Hindlimb muscle (tissue), 1 donor: ENCODE results near the gene STUM. TPM values are rescaled to one million over a fixed set of nuclear protein-coding genes. Genes with fewer than 3 reads are reported as not detected.

Experiments used
- DNase-seq: peaks from one replicate; pipeline ENCODE4 v3.0.0-alpha.2; 2013
- polyA plus RNA-seq: library from polyadenylated mRNA; unstranded; fragments of 120-200 nt; gene quantifications from one replicate; pipeline ENCODE4 v1.2.1, GENCODE V29; 2013; ENCODE audit not compliant: insufficient read length

The STUM gene
- polyA plus RNA-seq, 1 donor: 20.5 TPM

DNA sequence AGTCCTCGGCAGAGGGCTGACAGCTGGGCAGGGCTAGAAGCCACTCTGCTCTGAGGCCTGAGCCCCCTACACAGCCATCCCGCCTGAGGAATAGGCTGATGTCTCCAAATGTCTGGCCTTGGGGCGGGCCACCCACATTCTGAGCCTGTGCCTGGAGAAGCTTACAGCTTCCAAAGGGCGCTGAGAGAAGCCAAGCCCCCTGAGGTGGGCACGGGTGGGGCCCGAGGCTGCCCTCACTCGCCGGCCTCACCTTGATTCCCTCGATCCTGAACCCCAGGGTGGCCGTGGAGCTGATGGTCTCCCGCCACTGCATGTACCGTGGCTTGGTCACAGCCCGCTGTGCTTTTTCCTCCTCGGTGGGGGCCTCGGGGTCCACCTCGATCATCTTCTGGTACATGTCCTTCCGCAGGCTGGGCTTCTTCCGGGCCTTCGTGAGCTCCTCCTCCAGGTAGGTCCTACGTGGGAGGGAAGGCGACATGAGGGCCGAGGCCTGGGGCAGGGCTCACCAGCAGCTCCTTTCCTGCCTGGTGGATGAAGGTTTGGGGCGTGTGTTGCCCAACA lies 93.2 kb downstream of the STUM start:
- no peak for DNase-seq

DNA sequence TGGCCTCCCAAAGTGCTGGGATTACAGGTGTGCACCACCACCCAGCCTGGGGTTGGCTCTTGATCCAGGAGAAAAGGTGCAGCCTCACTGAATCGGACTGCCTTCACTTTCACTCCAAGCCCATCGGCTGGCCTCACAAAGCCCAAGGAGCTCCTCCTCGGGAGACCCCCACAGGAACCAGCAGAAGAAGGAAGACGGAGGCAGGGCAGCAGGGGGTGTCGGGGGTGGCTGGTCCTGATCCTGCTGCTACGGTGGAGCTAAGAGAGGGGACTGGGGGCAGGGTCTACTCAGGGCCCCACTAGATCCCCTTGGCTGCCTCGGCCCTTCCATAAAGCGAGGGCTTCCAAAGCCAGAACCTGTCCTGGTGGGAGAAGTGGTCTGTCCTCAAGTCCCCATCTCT lies 93.9 kb downstream of the STUM start:
- DNase-seq: no peak

DNA sequence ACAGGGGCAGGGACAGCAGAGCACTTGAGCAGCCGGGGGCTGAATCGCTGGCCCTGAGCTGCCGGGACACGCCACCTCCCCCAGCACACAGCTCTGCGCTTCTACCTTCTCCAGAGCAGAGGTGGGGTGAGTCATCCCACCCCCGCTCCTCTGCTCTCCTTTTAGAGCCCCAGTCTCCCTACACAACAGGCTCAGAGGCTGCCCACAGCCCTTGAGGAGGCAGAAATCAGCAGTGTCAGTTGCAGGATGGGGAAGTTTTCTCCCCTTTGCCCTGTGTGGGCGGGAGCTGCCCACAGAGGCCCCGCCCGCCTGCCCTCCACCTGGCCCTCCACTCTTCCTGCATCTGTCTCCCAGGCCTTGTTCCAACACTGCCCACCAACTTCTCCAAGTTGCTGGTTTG lies 94.6 kb downstream of the STUM start:
- no peak for DNase-seq

DNA sequence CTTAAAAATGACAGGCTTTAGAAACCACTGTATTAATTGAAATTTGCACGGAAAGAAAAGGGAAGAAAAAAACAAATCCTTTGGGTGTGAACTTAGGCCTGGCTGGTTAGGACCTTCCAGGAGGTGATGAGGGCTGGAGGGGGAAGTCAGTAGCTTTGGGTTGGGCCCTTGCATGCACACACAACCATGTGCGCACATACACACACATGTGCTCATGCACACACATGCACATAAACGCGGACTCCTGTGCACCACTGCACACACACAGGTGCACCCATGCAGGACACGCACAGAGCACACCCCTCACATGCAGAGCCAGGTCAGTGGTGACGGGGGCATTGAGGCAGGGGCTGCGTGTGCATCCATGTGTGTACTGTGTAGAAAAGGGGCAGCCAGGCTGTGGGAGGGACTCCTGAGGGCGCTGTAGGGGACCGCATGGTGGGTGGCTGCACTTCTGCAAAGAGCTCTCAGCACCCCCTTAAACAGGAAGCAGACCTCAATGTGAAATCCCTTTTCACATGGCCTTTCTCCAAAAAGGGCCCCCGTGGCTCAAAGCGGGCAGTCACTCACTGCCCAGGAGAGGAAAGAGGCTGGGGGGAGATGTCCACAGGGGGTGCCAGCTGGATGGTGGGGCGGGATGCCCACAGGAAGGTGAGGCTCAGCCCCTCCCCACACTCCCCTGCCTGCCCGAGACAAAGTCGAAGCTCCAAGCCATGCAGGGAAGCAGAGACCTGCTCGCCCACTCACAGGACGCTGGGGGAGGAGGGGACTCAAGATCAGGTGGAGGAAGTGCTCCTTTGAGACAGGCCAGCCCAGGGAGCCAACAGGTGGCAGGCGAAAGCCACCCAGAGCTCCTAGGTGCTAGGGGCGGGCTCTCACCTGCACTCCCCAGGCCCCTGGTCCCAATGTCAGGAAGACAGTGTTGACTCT lies 95.3 kb downstream of the STUM start:
- no peak for DNase-seq

DNA sequence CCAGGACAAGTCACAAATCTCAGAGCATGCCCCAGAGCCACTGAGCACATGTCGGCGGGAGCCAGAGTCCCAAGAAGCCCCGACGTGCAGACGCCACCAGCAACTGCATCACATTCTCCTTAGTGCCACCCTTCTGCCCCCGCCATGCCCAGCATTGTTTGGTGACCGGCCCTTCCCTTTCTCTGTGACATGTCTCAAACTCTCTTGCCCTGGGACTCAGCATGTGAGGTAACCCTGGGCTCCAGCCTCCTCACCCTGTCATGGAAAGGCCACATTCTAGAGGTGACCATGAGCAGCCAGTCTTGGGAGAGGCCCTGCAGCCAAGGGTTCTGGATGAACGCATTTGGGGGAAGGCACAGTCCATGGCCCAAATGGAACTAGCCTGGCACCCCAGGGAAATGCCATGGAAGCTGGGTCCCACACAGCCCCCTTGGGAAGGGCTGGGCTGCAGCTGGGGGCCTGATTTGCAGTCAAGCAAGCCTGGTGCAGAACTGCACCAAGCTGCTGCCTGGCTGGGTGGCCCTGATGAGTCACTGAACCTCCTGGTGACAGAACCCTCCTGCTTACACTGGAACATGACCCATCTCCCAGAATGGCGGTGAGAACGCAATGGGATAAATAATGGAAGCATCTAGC lies 96.1 kb downstream of the STUM start:
- DNase-seq: no peak

DNA sequence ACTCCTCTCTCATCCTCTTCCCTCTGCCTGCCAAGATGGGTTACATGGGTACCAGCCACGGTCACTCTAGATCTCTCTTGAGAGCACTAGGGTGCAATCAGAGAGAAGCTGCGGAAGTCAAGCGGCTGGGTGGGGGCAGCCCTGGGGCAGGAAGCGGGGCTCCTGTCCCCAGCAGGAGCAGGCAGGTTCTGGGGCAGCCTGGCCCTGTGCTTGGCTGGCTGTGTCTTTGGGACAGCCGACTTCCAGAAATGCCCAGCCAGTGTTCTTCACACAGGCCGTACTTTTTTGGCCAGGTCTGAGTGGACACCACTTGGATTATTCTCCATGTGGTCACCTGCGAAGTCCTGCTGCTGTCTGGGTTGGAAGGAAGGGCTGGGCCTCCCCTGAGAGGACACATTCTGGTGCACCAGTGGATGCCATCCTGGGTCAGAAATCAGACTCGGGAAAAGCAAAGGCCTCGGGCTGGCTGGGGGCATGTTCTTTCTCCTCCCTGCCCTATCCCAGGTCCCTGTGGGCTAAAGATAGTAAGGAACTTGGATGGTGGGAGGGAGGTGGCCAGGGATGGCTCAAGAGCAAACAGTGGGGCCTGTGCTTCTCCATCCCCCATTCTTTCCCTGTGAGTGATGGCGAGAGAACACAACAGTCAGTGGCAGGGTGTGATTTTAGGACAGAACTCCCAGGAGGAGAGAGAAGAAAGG lies 96.9 kb downstream of the STUM start:
- DNase-seq: no peak

DNA sequence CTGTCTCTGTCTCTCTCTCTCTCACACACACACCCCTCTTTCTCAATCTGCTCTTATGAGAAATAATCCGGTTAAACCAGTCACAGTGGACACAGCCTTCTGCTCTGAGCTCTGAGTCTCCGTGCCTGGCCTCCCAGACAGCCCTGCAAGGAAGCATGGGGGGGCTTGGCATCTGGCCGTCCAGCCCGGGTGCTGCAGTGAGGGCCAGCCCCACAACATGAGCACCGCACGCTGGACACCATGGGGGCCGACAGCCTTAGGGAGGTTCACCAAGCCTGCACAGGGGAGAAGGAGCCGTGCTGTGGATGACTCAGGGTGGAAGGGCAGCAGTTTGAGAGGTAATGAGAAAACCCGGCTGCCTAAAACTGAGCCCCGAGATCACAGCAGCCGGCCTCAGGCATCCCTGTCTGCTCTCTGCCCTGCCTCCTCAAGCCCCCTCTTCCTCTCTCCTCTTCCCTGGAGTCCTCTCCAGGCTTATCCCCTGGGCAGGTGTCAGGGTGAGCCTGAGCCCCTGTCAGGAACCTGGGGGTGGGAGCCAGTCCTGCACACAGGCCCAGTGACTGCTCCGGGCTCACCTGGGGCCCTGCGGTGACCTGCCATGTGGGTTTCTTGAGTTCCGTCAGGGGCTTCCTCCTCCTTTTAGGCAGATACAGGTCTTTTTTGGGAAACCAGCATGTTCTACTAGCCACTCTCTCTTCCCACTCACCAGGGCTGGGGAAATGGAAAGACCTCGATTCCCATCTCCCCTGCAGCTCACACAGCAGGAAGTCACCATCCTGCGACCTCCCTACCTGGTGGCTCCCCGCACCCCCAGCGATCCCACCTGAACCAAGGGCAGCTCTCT lies 97.7 kb downstream of the STUM start:
- DNase-seq: no peak

DNA sequence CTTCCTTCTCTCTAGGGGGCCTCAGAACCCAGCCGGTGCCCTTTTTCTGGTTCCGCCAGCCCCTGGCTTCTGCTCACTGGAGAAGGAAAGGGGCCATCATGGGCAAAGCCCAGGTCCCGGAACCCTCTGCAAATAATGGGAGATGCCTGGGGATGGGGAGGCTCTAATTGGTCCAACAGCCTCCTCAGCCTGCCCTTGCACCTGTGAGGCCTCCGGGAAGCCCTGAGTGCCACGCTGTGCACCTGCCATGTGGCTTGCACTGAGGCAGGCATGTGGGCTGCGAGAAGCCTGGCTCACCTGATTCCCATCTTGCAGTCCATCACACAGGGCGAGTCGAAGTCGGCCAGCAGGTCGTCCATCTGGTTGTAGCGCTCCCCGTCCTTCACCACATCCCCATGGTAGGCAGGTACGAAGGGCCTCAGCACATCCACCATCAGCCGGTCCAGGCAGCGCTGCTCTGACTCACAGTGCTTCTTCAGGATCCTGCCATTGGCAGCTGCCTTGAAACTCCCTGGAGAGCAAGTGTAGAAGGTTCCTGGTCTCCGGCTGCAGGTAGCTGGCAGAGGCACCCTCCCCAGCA lies 98.4 kb downstream of the STUM start:
- DNase-seq: no peak

DNA sequence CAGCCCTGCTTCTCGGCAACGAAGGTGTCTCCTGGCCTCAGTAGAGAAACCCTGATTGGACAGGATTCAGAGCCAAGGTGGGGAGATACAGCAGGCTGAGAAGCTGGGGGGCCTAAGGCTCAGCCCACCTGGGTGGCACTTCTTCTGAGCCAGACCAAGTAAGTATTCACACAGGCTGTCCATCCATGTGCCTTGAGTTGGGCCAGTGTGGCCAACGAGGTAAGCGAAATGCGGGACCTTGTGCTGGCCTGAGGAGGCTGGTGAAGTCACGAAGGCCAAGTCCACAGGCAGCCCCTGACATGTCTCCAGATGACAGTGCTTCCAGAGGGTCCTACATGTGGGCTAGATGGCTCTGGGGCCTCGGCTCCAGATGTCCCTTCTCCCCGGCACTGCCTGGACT lies 99.2 kb downstream of the STUM start:
- no peak for DNase-seq

DNA sequence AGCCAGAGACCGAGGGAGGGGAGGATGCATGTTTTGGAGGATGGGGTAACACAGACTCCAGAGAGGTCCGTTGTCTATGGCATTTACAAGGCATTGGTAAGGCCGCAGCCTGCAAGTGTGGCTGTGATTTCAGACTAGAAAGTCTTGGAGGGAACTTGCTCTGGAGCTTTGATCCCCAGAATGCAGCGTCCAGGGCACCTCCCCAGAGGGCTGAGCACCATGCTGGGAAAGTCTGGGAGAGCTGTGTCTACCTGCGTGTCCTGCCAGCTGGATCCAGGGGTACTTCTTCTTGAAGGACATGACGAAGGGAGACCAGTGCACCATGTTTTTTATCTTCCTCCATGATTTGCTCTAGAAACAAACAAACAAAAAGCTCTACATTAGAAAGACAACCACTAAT lies 99.9 kb downstream of the STUM start:
- no peak for DNase-seq

DNA sequence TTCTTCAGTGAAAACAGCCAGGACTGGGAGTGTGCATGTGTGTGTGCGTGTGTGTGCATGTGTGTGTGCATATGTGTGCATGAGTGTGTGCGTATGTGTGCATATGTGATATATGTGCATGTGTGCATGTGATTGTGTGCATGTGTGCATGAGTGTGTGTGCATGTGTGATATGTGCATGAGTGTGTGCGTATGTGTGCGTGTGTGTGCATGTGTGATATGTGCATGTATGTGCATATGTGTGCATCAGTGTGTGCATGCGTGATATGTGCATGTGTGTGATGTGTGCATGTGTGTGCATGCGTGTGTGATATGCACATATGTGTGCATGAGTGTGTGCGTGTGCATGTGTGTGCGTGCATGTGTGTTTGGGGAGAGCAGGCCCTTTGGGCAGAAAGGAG lies 100.7 kb downstream of the STUM start:
- DNase-seq: no peak

DNA sequence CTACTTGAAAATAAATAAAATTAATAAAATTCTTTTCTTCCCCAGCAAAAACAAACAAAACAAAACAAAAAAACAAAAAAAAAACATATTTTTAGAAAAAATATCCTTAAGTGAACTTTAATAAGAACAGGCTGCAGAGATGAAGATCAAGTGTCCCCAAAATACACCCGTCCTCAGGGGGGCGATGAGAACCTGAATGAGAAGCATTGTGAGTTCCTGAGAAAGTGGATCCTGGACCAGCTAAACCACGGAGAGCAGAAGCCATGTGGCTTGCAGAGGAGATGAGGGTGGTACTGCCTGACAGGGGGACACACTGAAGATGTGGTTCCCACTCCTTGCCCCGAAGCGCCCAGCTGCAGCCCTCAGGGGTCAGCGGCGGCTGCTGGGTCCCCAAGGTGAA lies 101.2 kb downstream of the STUM start:
- DNase-seq: no peak

DNA sequence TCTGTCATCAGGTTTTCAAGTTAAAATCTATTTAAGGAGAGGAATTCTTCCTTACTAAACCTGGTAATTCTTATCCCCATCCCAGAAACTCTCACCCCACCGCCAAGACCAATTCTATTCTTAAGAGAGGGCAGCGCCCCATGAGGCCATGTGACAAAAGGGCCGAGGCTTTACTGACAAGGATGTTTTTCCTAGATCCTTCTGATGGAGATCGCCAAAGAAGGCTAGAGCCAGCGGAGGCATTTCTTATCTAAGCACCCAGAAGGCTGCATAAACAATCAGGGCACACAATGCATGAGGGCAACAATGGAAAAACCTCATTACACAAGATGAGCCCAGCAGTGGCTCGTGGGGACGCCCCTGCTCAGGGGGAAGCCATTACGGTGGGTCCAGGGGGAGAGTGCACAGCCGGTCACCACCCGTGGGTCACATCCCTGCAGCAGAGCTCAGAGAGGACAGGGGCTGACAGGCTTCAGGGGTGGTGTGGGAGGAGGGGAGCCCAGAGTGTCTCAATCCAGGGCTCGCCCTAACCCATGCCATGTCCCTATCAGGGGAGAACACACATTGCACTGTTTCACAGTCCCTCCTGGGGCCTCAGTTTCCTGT lies 101.8 kb downstream of the STUM start:
- no peak for DNase-seq

DNA sequence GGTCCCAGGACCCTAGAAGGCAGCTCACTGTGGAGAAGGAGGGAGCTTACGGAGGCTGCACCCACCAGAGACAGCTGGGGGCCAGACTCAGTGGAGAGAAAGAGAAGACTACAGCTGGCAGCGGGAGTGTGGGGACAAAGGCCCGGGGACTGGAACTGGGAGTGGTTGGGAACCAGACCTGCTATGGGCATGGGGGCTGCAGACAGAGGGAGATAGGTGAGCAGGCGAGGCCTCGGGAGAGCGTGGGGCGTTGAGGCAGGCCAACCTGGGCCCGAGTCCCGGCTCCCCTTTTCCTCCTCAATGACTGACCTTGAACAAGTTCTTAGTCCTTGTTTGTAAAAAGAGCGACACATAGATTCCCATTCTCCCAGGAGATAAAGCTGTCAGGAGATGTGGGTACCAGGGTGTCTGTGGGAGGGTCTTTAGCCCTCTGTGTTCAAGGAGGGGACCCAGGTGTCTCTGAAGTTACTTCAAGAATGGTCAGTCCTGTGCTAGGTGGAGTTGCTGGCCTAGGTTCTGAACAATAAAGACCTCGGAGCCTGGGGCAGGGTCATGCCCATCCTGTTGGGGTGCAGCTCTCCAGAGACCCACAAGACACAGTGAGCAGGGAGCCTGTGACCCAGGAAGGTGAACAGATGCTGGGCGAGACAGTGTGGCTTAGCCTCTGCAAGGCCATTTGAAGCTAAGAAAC lies 102.6 kb downstream of the STUM start:
- no peak for DNase-seq

DNA sequence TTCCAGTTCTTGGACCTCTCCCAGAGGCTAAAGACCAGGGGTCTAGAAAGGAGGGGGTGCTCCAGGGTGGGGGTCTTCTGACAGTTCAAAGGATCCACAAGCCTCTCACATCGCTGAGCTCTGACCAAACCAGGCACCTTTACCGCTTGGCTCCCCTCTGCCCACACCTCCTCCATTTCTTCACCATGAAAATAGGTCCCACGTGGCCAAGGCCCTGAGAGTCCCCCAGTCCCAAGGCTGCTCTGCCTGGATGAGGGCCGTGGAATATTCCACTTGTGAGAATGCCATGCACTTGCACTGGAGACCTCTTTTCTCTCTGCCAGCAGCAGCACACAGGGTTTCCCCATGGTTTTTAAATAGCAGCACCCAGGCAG lies 103.2 kb downstream of the STUM start:
- DNase-seq: no peak

DNA sequence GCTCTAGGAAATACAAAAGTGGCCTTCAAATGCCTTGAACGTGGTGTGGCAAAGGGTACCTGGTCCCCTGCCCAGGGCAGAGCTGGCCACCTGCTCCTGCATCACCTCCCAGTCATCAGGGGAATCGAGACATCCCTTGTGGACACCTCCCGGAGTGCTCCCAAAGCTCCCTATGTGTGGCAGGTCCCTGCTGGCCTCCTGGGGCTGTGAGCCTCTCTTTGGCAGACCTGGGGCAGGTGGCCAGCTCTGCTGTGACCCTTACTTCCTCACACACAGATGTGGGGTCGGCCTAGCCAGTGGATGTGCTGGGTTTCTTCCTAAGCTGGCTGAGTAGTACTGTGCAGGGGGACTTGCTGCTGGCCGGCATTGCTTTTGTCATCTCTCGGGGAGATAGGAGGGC lies 104.0 kb downstream of the STUM start:
- no peak for DNase-seq

DNA sequence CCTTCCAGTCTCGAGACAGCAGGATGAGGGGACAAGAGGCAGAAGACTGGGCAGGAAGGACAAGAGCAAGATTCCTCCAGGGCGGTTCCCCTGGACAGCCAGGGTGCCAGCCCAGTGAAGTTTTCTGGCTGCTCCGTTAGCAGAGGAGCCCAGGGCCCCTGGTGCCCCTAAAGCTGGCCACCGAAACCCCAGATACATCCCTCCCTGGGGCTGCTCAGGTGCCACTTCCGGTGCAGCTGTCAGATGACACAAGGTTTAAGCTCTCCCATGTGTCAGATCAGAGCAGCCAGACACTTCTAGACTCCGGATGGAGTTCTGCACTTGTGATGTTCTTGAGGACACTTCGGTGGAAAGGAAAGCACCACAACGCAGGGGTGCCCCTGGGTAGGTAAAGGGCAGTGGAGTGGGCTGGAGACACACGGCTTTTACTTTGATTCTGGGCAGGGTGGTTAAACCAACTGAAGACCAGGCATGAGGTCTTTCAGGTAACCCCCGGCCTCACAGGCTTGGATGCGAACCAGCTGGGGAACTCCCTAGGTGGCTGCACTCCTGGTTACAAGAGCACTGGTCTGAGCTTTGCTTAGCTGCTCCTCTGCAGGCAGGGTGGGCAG lies 104.9 kb downstream of the STUM start:
- no peak for DNase-seq

DNA sequence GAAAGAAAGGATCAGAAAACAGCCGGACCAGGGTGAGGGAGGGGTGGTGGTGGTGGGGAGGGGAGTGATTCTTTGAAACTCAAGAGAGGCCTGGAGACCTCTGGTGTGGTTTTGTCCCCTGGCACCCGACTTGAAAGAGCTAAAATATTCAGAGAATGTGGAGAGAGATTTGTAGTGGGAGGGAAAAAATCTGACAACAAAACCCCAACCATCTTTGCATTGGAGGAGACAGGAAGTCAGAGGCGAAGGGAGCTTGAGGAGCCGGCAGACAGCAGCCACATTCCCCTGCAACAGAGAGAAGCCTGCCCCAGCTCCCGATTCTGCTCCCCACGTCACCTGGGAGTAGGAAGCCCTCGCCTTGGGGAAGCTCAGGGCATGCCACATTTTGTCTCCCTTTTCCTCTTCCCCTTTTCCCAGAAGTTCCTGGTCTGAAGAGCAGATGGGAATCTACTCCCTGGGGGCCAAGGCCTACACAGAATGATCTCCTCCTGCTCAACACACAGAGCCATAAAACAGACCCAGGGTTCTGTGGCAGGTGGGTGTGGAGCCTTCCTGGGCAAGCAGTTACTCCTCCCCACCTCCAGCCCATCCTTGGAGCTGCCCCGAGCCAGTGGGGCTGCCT lies 105.6 kb downstream of the STUM start:
- DNase-seq: no peak

DNA sequence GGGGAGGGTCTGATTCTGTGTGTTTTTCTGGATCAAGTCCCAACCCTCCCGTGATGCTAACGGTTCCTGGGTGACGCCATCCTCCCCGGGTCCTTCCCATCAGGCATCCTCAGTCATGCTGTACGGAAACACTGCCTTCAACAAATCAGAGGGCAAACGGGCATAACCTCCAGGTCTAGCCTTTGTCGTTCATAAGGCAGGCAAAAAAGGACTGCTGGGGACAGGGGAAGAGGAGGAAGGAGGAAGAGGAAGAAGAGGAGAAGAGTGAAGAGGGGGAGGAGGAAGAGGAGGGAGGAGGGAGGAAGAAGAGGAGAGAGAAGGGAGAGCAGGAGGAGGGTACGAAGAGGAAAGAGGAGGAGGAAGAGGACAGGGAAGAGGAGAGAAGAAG lies 106.1 kb downstream of the STUM start:
- no peak for DNase-seq
